HUES6 (cell line): Measurements from ENCODE around the gene PRPF40A.
"Not testable (repeated sequence)": the region's sequence is repeated elsewhere in the genome, so short reads cannot be mapped to it uniquely, and the experiment has no call there.

Source experiments
- H3K27ac ChIP-seq: 2 replicates; pipeline ENCODE4 v1.7.0; 2013; ENCODE audit warnings: low read depth, mild to moderate bottlenecking, low read length, inconsistent platforms
- H3K27me3 ChIP-seq: 2 replicates; pipeline ENCODE4 v1.6.1; 2013; ENCODE audit warnings: low read length; ENCODE audit not compliant: control insufficient read depth, insufficient read depth
- H3K36me3 ChIP-seq: 2 replicates; pipeline ENCODE4 v1.6.1; 2013; ENCODE audit warnings: low read length; ENCODE audit not compliant: control insufficient read depth, insufficient read depth
- H3K4me1 ChIP-seq: 2 replicates; pipeline ENCODE4 v1.6.1; 2013; ENCODE audit warnings: low read length; ENCODE audit not compliant: control insufficient read depth, insufficient read depth
- H3K4me3 ChIP-seq: 2 replicates; pipeline ENCODE4 v1.5.1; 2013; ENCODE audit warnings: low read depth, low read length
- H3K9ac ChIP-seq: one replicate; pipeline ENCODE4 v1.6.1; 2013; ENCODE audit warnings: mild to moderate bottlenecking, low read length
- H3K9me3 ChIP-seq: 2 replicates; pipeline ENCODE4 v1.6.1; 2013; ENCODE audit warnings: low read depth, low read length; ENCODE audit not compliant: control insufficient read depth, insufficient read depth

The PRPF40A gene

DNA sequence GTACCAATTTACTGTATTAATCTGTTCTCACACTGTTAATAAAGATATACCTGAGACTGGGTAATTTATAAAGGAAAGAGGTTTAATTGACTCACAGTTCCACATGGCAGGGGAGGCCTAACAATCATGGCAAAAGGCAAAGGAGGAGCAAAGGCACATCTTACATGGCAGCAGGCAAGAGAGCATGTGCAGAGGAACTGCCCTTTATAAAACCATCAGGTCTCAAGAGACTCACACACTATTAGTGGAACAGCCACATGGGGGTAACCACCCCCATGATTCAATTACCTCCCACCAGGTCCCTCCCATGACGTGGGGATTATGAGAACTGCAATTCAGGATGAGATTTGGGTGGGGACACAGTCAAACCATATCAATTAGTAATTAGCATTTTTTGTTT lies 22.4 kb upstream of the PRPF40A start:
- H3K27me3 ChIP-seq, H3K4me1 ChIP-seq, H3K27ac ChIP-seq, H3K9ac ChIP-seq, H3K4me3 ChIP-seq: not testable (repeated sequence)
- H3K36me3 ChIP-seq: peaks cover 64% of the 10 kb centered on the region
- H3K9me3 ChIP-seq: peaks cover 17% of the 10 kb centered on the region; the same call in 1 of the 2 replicates

DNA sequence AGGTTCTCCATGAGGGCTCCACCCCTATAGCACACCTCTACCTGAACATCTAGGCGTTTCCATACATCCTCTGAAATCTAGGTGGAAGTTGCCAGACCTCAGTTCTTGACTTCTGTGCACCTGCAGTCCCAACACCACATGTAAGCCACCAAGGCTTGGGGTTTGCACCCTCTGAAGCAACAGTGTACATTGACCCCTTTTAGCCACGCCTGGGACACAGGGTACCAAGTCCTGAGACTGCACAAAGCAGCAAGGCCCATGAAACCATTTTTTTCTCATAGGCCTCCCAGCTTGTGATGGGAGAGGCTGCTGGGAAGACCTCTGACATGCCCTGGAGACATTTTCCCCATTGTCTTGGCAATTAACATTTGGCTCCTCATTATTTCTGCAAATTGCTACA lies 21.2 kb upstream of the PRPF40A start:
- no peak overlapping the region for H3K9ac ChIP-seq
- H3K4me3 ChIP-seq: no peak overlapping the region
- H3K27me3 ChIP-seq: no peaks in the 10 kb centered on the region
- no peaks in the 10 kb centered on the region for H3K4me1 ChIP-seq
- H3K9me3 ChIP-seq: peaks cover 17% of the 10 kb centered on the region; the same call in 1 of the 2 replicates
- peaks cover 69% of the 10 kb centered on the region for H3K36me3 ChIP-seq
- H3K27ac ChIP-seq: no peak overlapping the region

DNA sequence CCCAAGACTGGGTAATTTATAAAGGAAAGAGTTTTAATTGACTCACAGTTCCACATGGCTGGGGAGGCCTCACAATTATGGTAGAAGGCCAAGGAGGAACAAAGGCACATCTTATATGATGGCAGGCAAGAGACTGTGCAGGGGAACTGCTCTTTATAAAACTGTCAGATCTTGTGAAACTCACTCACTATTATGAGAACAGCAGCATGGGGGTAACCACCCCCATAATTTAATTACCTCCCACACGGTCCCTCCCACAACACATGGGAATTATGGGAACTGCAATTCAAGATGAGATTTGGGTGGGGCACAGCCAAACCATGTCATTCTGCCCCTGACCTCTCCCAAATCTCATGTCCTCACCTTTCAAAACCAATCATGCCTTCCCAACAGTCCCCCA lies 20.2 kb upstream of the PRPF40A start:
- Histone ChIP-seq H3K9me3 (peaks cover 17% of the 10 kb centered on the region; the same call in 1 of the 2 replicates), H3K36me3 (peaks cover 61% of the 10 kb centered on the region)
- H3K4me3 ChIP-seq, H3K4me1 ChIP-seq, H3K9ac ChIP-seq, H3K27ac ChIP-seq, H3K27me3 ChIP-seq: not testable (repeated sequence)

DNA sequence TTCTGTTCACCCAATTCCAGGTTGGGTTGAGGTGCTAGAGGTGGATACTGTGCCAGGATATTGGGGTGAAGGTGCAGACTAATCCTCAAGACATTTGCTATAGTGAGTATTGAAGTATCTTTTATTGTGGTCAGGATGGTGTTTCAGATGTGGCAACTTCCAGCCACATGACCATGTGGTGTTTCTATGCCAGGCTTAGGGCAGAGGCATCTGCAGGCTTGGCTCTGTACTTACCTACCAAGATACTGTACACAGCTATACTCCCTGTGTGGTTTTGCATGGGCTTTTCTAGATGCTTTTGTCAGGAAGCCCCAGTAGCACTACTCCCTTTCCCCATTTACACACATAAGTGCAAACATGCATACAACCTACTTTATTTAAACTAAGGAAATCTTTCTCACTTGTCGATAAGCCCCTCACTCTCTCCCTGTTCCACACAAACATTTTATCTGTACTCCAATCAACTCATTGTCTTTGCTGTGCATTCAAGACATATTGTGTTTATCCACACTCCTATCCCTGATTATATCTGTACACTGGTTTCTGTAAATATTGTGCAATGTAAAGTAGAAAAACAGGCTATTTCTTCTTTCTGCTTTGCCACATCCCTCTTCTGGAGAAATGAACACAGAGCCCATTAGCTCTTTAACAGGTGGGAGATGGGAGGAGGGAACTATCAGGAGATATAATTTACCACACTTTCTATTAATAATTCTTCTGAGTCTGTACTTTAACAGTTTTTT lies 13.5 kb upstream of the PRPF40A start:
- no peaks in the 10 kb centered on the region for H3K9me3 ChIP-seq
- H3K4me1 ChIP-seq: no peaks in the 10 kb centered on the region
- H3K36me3 ChIP-seq: peaks cover 26% of the 10 kb centered on the region
- no peaks in the 10 kb centered on the region for H3K27me3 ChIP-seq
- no peak overlapping the region for H3K27ac ChIP-seq
- no peak overlapping the region for H3K9ac ChIP-seq
- no peak overlapping the region for H3K4me3 ChIP-seq

DNA sequence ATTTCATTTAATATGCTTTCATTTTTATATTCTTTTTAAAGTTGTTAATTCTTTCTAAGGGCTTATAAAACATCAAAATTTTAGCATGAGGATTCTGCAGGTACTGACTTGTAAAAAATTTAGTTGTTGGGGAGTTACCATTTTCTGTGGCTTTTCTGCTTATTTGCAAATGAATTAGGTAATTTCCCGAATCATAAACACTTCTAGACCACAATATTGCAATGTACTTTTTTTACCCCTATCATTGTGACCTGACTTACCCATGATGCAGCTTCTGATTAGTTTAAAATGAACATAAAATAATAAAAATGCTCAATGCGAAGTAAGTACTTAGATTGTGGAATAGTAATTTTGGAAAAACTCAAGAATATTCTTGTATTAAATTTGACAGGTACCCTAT lies 12.6 kb upstream of the PRPF40A start:
- H3K9me3 ChIP-seq: no peaks in the 10 kb centered on the region
- no peaks in the 10 kb centered on the region for H3K4me1 ChIP-seq
- H3K9ac ChIP-seq: no peak overlapping the region
- H3K36me3 ChIP-seq: peaks cover 17% of the 10 kb centered on the region
- no peak overlapping the region for H3K4me3 ChIP-seq
- no peaks in the 10 kb centered on the region for H3K27me3 ChIP-seq
- H3K27ac ChIP-seq: no peak overlapping the region

DNA sequence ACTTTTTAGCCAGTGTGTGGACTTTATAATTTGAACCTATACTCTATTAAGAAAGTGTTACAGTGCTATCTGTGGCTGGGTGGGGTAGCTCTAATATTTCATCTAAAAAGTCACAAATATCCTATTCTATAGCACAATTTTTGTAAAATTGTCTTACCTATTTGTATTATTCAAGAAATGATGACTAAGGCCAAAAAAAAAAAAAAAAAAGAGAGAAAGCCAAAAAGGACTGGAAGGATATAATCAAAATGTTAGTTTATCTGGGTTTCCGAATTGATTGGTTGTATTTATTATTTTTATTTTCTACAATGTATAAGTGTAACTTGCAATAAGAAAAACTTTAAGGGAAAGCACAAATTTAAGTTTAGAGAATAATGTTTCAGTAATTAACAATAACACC lies 6.7 kb upstream of the PRPF40A start:
- peaks cover 8% of the 10 kb centered on the region for H3K4me1 ChIP-seq
- H3K9ac ChIP-seq: no peak overlapping the region
- no peak overlapping the region for H3K27ac ChIP-seq
- no peaks in the 10 kb centered on the region for H3K27me3 ChIP-seq
- no peaks in the 10 kb centered on the region for H3K9me3 ChIP-seq
- no peak overlapping the region for H3K4me3 ChIP-seq
- H3K36me3 ChIP-seq: peaks cover 43% of the 10 kb centered on the region

DNA sequence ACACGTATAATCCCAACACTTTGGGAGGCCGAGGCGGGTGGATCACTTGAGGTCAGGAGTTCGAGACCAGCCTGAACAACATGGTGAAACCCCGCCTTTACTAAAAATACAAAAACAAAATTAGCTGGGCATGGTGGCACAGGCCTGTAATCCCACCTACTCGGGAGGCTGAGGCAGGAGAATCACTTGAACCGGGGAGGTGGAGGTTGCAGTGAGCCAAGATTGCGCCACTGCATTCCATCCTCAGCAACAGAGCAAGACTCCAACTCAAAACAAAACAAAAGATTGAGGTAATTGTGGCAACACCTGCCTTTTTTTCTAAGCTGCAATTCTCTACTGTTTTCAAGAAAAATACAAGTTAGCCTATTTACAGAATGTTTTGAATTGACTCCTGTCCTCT lies 5.4 kb upstream of the PRPF40A start:
- H3K27me3 ChIP-seq, H3K9me3 ChIP-seq, H3K4me1 ChIP-seq, H3K27ac ChIP-seq, H3K4me3 ChIP-seq, H3K9ac ChIP-seq: not testable (repeated sequence)
- H3K36me3 ChIP-seq: peaks cover 39% of the 10 kb centered on the region

DNA sequence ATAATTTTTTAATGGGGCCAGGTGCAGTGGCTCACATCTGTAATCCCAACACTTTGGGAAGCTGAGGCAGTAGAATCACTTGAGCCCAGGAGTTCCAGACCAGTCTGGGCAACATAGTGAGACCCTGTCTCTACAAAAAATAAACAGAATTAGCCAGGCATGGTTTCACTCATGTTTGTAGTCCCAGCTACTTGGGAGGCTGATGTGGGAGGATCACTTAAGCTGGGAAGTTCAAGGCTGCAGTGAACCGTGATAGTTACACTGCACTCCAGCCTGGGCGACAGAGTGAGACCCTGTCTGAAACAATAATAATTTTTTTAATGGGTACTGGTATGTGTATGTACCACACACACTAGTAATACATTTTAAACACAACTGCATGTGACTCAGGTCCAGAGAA lies 3.5 kb upstream of the PRPF40A start:
- H3K36me3 ChIP-seq: peaks cover 40% of the 10 kb centered on the region
- no peaks in the 10 kb centered on the region for H3K9me3 ChIP-seq
- H3K4me3 ChIP-seq: no peak overlapping the region
- no peaks in the 10 kb centered on the region for H3K27me3 ChIP-seq
- peaks cover 8% of the 10 kb centered on the region for H3K4me1 ChIP-seq
- H3K9ac ChIP-seq: no peak overlapping the region
- no peak overlapping the region for H3K27ac ChIP-seq

DNA sequence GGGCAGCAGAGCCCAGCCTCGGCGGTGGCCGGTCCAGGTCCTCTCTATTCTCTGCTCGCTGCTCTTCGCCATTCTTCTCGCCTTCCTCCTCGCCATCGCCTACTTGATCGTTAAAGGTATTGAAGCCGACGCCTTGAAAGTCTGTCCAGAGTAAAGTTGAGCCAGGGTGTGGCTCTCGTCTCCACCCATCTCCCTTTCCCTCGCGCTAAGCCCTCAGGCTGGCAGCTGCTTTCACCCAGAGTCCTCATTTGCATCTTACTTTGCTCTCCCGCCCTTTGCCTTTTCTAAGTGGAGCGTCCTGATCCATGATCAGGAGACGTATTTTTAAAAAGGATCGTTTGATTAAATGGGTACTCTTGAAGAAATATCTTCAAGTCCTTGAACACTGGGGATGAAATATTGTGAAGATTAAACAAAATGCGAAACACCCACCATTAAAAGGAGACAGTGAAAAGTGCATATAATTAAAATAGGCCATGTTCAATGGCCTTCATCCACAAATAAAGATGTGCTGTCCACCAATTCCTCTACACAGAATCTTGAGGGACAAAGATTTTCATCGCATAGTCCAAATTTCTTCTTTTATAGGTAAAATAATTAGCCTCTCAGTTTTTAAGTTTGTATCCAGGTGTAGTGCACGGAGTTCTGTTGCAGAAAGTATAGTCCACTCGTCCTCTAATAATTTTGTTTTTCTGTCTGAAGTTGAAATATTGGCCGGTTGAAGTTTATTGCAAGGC lies 1.8 kb upstream of the PRPF40A start:
- Histone ChIP-seq H3K36me3 (peaks cover 51% of the 10 kb centered on the region), H3K9ac (peak overlapping the region; percentile 100), H3K4me1 (peaks cover 8% of the 10 kb centered on the region), H3K4me3 (peak overlapping the region; percentile 98), H3K27me3 (no peaks in the 10 kb centered on the region), H3K27ac (peak overlapping the region; percentile 100), H3K9me3 (no peaks in the 10 kb centered on the region)

DNA sequence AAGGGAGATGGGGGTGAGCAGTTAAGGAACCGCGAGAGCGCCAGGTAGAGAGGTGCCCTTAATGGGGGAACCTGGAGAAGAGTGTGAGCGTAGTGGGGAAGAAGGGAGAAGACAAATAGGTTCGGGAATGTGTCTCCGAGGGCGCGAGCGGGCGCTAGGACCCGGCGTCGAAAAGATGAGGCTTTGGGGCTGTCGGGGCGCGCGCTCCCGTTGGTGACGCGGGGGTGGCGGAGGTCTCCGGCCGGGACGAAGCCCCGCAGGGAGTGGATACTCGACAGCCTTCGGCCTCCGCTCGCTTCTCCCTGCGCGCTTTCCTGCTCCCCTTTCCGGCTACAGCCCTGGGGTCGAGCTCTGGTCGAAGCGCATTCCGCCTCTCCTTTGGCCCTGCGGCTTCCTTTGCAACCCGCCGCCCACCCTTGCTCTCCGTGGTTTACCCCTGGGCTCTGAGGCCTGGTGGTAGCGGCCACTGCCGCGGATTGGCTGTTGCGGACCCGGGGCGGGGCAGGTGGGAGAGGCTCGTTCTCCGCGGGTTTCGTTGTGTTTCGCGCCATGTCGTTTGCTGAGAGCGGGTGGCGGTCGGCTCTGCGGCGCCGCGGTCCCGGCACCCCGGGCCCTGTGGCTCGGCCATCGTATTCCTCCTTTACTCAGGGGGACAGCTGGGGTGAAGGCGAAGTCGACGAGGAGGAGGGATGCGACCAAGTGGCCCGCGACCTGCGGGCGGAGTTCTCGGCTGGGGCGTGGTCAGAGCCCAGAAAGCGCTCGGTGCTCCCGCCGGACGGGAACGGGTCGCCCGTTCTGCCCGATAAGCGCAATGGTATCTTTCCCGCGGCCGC lies 1.0 kb upstream of the PRPF40A start, which contains the start of gene ARL6IP6:
Gene ARL6IP6, plus strand, starts transcription at position 545 of the 833 bp plus-strand sequence. Its CDS starts 5 bp downstream, at position 550.
- H3K27me3 ChIP-seq: no peaks in the 10 kb centered on the region
- no peaks in the 10 kb centered on the region for H3K9me3 ChIP-seq
- H3K4me3 ChIP-seq: peak within 1 kb of the TSS; percentile 98
- H3K27ac ChIP-seq: peak within 1 kb of the TSS; percentile 100
- H3K36me3 ChIP-seq: peaks cover 55% of the 10 kb centered on the region
- peaks cover 8% of the 10 kb centered on the region for H3K4me1 ChIP-seq
- H3K9ac ChIP-seq: peak within 1 kb of the TSS; percentile 100
